Psoas muscle (tissue), 8 donors: ENCODE results near the gene CNKSR1. TPM values are rescaled to one million over a fixed set of nuclear protein-coding genes. Genes with fewer than 3 reads are reported as not detected.

Experiments
- ATAC-seq, 4 donors: fragments of 200-7000 bp; cut with Tn5 transposase; one replicate each; pipeline ENCODE4 v1.9.1; 2020; ENCODE audit warnings: moderate library complexity in 3 of 4, mild to moderate bottlenecking in 2 of 4
- DNase-seq, 2 donors: peaks; one replicate each; pipeline ENCODE4 v3.0.0-alpha.2; 2020
- H3K27ac ChIP-seq: fragments of 200-600 bp; one replicate; pipeline ENCODE4 v1.8.0; 2022
- H3K27me3 ChIP-seq, 3 donors: fragments of 200-600 bp in 1 of 3; one replicate each; pipeline versions ENCODE4 v1.6.1 to v1.8.0; 2013 to 2022; ENCODE audit warnings: low read length in 2 of 3, mild to moderate bottlenecking in 2 of 3, moderate library complexity in 1 of 3; ENCODE audit not compliant: insufficient read depth in 3 of 3
- H3K36me3 ChIP-seq, 2 donors: fragments of 200-600 bp in 1 of 2; one replicate each; pipeline versions ENCODE4 v1.6.1 to v1.8.0; 2013 to 2022; ENCODE audit warnings: low read depth in 1 of 2, mild to moderate bottlenecking in 1 of 2, moderate library complexity in 1 of 2; ENCODE audit not compliant: insufficient read depth in 1 of 2
- H3K4me1 ChIP-seq: fragments of 200-600 bp; one replicate; pipeline ENCODE4 v1.8.0; 2022
- H3K4me3 ChIP-seq: fragments of 200-600 bp; one replicate; pipeline ENCODE4 v1.8.0; 2022; ENCODE audit warnings: mild to moderate bottlenecking
- H3K9me3 ChIP-seq: fragments of 200-600 bp; one replicate; pipeline ENCODE4 v1.8.0; 2022
- WGBS, 3 donors: extraction: QIAGEN DNeasy Blood & Tissue Kit; methylation state at CpG; one replicate each; pipeline versions ENCODE4 v1.1.6 to v1.1.7; 2013; 5-methylcytosine and 5-hydroxymethylcytosine counted together
- intact Hi-C, 2 donors: fragments of 100-400 bp; cut with DNase I; formaldehyde crosslinking; loops; one replicate each; pipeline versions ENCODE4 v1.11.0 to v1.14.2; 2022
- polyA plus RNA-seq, 3 donors: library from polyadenylated mRNA; stranded (reverse); fragments of 200-250 nt; gene quantifications; one replicate each; pipeline ENCODE4 v1.2.3, GENCODE V29; 2013
- total RNA-seq, 4 donors: library from RNA; stranded (reverse); fragmentation: NEBNext Ultra II Directional in 2 of 4; extraction: Animal tissue kit (Norgen Biotek cat#: 25700) in 2 of 4; gene quantifications; one replicate each; pipeline versions ENCODE4 v1.2.1 to v1.2.4, GENCODE V29; 2021 to 2023
- TF ChIP-seq, protein P1 (sequence below): fragments of 200-600 bp; IDR thresholded peaks from one replicate; pipeline ENCODE4 v1.8.0; 2022; ENCODE audit warnings: antibody characterized with exemption
- donor health status: healthy with polysubstance abuse.
- donor health status: DM: no; HTN: no; CAD: no; lungs with moderate emphysema.
- donor health status: Bipolar disorder and iron deficiency.
- donor health status: healthy.
- donor health status: DM: yes; HTN: yes; CAD: no.
- donor health status: DM: no; HTN: no; CAD: no.
- donor health status: DM: no; HTN: no; CAD: no.
- donor health status: DM: yes; HTN: yes; CAD: no.

The CNKSR1 gene
- total and polyA plus RNA-seq, 7 donors, result 11.0 to 90.4 (median 54.8) TPM

GRCh38 chr1:26145041-26145959 is 32.0 kb upstream of the CNKSR1 start:
- Histone ChIP-seq H3K36me3 (no peaks in the 10 kb centered on the region), H3K4me3 (no peak overlapping the region), H3K27ac (no peak overlapping the region), H3K9me3 (no peaks in the 10 kb centered on the region), H3K27me3 (no peaks in the 10 kb centered on the region), H3K4me1 (no peaks in the 10 kb centered on the region)
- DNase-seq (peak; percentile 76 to 86), ATAC-seq (peak; percentile 93 to 98 (median 96))
- WGBS, 3 donors, result 26 to 28% (median 26%) methylated on average over 19 of the region's 19 CpGs
- intact Hi-C loops, result loop anchor here (1.0 to 2.0 kb wide), 3 partner anchors 39 to 108 kb away; no protein-coding TSS in a partner anchor
- TF ChIP-seq, protein P1, sequence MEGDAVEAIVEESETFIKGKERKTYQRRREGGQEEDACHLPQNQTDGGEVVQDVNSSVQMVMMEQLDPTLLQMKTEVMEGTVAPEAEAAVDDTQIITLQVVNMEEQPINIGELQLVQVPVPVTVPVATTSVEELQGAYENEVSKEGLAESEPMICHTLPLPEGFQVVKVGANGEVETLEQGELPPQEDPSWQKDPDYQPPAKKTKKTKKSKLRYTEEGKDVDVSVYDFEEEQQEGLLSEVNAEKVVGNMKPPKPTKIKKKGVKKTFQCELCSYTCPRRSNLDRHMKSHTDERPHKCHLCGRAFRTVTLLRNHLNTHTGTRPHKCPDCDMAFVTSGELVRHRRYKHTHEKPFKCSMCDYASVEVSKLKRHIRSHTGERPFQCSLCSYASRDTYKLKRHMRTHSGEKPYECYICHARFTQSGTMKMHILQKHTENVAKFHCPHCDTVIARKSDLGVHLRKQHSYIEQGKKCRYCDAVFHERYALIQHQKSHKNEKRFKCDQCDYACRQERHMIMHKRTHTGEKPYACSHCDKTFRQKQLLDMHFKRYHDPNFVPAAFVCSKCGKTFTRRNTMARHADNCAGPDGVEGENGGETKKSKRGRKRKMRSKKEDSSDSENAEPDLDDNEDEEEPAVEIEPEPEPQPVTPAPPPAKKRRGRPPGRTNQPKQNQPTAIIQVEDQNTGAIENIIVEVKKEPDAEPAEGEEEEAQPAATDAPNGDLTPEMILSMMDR, result peak; percentile 85

GRCh38 chr1:26145960-26146294 is 31.4 kb upstream of the CNKSR1 start:
- H3K27ac ChIP-seq, result no peak overlapping the region
- DNase-seq (no peak), ATAC-seq (no peak)
- intact Hi-C loops, result loop anchor here (1.0 to 2.0 kb wide), 3 partner anchors 40 to 109 kb away; no protein-coding TSS in a partner anchor
- no peaks in the 10 kb centered on the region for H3K27me3 ChIP-seq
- no peak overlapping the region for H3K4me3 ChIP-seq
- H3K36me3 ChIP-seq, result no peaks in the 10 kb centered on the region
- TF ChIP-seq, protein P1, result no peak
- WGBS, 3 donors, result 47 to 63% (median 59%) methylated on average over 4 to 6 of the region's 6 CpGs
- H3K9me3 ChIP-seq, result no peaks in the 10 kb centered on the region
- no peaks in the 10 kb centered on the region for H3K4me1 ChIP-seq

DNA sequence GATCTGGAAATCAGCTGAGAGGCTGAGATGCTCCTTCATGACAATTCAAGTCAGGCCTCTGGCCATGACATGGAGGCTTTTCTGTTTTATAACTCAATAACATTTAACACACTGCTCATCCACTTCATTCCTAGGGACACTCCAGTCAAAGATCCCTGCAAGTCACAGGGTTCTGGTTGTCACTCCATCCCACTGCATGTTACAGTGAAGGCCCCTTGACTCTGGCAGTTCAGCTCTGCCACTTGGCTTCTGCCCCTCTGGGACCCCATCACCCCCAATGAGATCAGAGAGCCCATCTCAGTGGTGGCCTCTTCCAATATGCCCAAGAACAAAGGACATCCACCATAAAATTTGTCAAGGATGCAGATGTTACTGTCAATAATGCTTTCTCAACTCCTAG is 28.4 kb upstream of the CNKSR1 start:
- H3K27ac ChIP-seq, result no peak overlapping the region
- H3K36me3 ChIP-seq, result no peaks in the 10 kb centered on the region
- no peaks in the 10 kb centered on the region for H3K4me1 ChIP-seq
- ATAC-seq, result no peak
- no peak overlapping the region for H3K4me3 ChIP-seq
- DNase-seq, result no peak
- H3K27me3 ChIP-seq, result no peaks in the 10 kb centered on the region
- no peaks in the 10 kb centered on the region for H3K9me3 ChIP-seq
- TF ChIP-seq, protein P1, result no peak
- intact Hi-C loops, result no loop called here

GRCh38 chr1:26153966-26154532 is 23.2 kb upstream of the CNKSR1 start:
- H3K27ac ChIP-seq, result no peak overlapping the region
- TF ChIP-seq, protein P1, result no peak
- no peak overlapping the region for H3K4me3 ChIP-seq
- intact Hi-C loops, result no loop called here
- H3K9me3 ChIP-seq, result no peaks in the 10 kb centered on the region
- H3K4me1 ChIP-seq, result no peaks in the 10 kb centered on the region
- DNase-seq (no peak), ATAC-seq (no peak)
- 60 to 69% (median 61%) methylated on average over 5 of the region's 5 CpGs for WGBS, 3 donors
- H3K27me3 ChIP-seq, result no peaks in the 10 kb centered on the region
- no peaks in the 10 kb centered on the region for H3K36me3 ChIP-seq
